HG03558 (cell line): ENCODE data around the gene SCD5.

Experiments used
- ATAC-seq: cut with Tn5 transposase; IDR thresholded peaks from one replicate; pipeline ENCODE4 v1.9.1; 2021; ENCODE audit warnings: moderate number of reproducible peaks; ENCODE audit not compliant: unreplicated experiment; ENCODE audit errors: extremely low read depth

Gene SCD5

GRCh38 chr4:82774711-82775171, 23.9 kb downstream of the SCD5 start:
- no peak for ATAC-seq

GRCh38 chr4:82773057-82773456, 25.5 kb downstream of the SCD5 start:
- ATAC-seq = no peak

GRCh38 chr4:82770607-82771006, 28.0 kb downstream of the SCD5 start:
- no peak for ATAC-seq

- ATAC-seq = no peak
Observed at GRCh38 chr4:82765134-82765533, 33.5 kb downstream of the SCD5 start.

GRCh38 chr4:82761229-82761628, 37.4 kb downstream of the SCD5 start:
- ATAC-seq = no peak

- no peak for ATAC-seq
Observed at GRCh38 chr4:82758701-82759685, 39.6 kb downstream of the SCD5 start.

- ATAC-seq = no peak
Observed at GRCh38 chr4:82756061-82756460, 42.5 kb downstream of the SCD5 start.

GRCh38 chr4:82755650-82756049, 42.9 kb downstream of the SCD5 start:
- ATAC-seq = no peak

- ATAC-seq = no peak
Observed at GRCh38 chr4:82754513-82755165, 44.0 kb downstream of the SCD5 start.

GRCh38 chr4:82753725-82754410, 44.7 kb downstream of the SCD5 start:
- ATAC-seq = no peak

- no peak for ATAC-seq
Observed at GRCh38 chr4:82753238-82753637, 45.4 kb downstream of the SCD5 start.

- no peak for ATAC-seq
Observed at GRCh38 chr4:82748810-82749470, 49.7 kb downstream of the SCD5 start.

- no peak for ATAC-seq
Observed at GRCh38 chr4:82747686-82748575, 50.7 kb downstream of the SCD5 start.

- no peak for ATAC-seq
Observed at GRCh38 chr4:82746705-82747574, 51.7 kb downstream of the SCD5 start.

- no peak for ATAC-seq
Observed at GRCh38 chr4:82745173-82745842, 53.3 kb downstream of the SCD5 start.

- ATAC-seq = no peak
Observed at GRCh38 chr4:82744284-82744968, 54.2 kb downstream of the SCD5 start.

- ATAC-seq = no peak
Observed at GRCh38 chr4:82741188-82741587, 57.4 kb downstream of the SCD5 start.
